Neutrophil (primary cell): ENCODE data around the gene ABO.
"Not testable (repeated sequence)": the region's sequence is repeated elsewhere in the genome, so short reads cannot be mapped to it uniquely, and the experiment has no call there.

Source experiments
- H3K27ac ChIP-seq: fragments of 200-600 bp; sonication (generic); 2 replicates; pipeline ENCODE4 v1.5.1; 2016; ENCODE audit warnings: mild to moderate bottlenecking, moderate library complexity
- H3K27me3 ChIP-seq: fragments of 200-600 bp; sonication (generic); 2 replicates; pipeline ENCODE4 v1.6.0; 2016; ENCODE audit warnings: mild to moderate bottlenecking
- H3K36me3 ChIP-seq: fragments of 200-600 bp; sonication (generic); 2 replicates; pipeline ENCODE4 v1.5.1; 2017
- H3K4me1 ChIP-seq, 2 experiments: fragments of 200-600 bp in 1 of 2; sonication (generic) in 1 of 2; 1 replicate in 1 of 2; 2 replicates in 1 of 2; pipeline versions ENCODE4 v1.5.1 to v1.6.1; 2013 to 2016; ENCODE audit warnings: low read depth in 1 of 2, low read length in 1 of 2, mild to moderate bottlenecking in 1 of 2, moderate library complexity in 1 of 2; ENCODE audit not compliant: control insufficient read depth in 1 of 2, insufficient read depth in 1 of 2
- H3K4me3 ChIP-seq, 2 experiments: fragments of 200-600 bp in 1 of 2; sonication (generic) in 1 of 2; 1 replicate in 1 of 2; 2 replicates in 1 of 2; pipeline ENCODE4 v1.5.1; 2013 to 2016; ENCODE audit warnings: low read depth in 1 of 2, low read length in 1 of 2, mild to moderate bottlenecking in 1 of 2, moderate library complexity in 1 of 2
- H3K9me3 ChIP-seq: fragments of 200-600 bp; sonication (generic); 2 replicates; pipeline ENCODE4 v1.5.1; 2016
- TF ChIP-seq, protein P1 (sequence below): fragments of 200-600 bp; sonication (generic); IDR thresholded peaks from 2 replicates; pipeline ENCODE4 v1.5.1; 2016; ENCODE audit warnings: antibody characterized with exemption

Gene ABO

GRCh38 chr9:133294257-133294656 lies 19.3 kb upstream of the ABO start:
- no peaks in the 10 kb centered on the region for H3K36me3 ChIP-seq
- peaks cover 19% of the 10 kb centered on the region for H3K27me3 ChIP-seq
- no peak overlapping the region for H3K4me3 ChIP-seq
- no peaks in the 10 kb centered on the region for H3K4me1 ChIP-seq
- TF ChIP-seq, protein P1, sequence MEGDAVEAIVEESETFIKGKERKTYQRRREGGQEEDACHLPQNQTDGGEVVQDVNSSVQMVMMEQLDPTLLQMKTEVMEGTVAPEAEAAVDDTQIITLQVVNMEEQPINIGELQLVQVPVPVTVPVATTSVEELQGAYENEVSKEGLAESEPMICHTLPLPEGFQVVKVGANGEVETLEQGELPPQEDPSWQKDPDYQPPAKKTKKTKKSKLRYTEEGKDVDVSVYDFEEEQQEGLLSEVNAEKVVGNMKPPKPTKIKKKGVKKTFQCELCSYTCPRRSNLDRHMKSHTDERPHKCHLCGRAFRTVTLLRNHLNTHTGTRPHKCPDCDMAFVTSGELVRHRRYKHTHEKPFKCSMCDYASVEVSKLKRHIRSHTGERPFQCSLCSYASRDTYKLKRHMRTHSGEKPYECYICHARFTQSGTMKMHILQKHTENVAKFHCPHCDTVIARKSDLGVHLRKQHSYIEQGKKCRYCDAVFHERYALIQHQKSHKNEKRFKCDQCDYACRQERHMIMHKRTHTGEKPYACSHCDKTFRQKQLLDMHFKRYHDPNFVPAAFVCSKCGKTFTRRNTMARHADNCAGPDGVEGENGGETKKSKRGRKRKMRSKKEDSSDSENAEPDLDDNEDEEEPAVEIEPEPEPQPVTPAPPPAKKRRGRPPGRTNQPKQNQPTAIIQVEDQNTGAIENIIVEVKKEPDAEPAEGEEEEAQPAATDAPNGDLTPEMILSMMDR, result no peak
- H3K27ac ChIP-seq, result no peak overlapping the region
- H3K9me3 ChIP-seq, result no peaks in the 10 kb centered on the region

GRCh38 chr9:133290751-133291302 lies 15.8 kb upstream of the ABO start:
- TF ChIP-seq, protein P1, result no peak
- no peaks in the 10 kb centered on the region for H3K9me3 ChIP-seq

DNA sequence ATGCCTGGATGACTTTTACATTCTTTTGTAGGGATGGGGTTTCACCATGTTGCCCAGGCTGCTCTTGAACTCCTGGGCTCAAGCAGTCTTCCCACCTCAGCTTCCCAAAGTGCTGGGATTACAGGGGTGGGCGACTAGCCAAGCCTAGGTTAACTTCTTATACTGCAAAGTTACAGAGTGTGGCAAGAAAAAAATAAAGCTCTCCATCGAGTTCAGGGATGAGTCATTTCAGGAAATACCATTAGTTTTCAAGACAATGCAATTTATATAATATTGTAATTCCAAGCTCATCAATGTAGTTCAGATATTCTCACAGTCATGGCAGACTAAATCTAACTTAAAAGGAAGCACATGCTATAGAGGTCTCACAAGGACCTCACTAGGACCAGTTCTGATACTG lies 11.5 kb upstream of the ABO start:
- no peak overlapping the region for H3K27ac ChIP-seq
- TF ChIP-seq, protein P1, result no peak
- H3K36me3 ChIP-seq, result no peaks in the 10 kb centered on the region
- H3K4me3 ChIP-seq, result no peak overlapping the region
- no peaks in the 10 kb centered on the region for H3K27me3 ChIP-seq
- no peaks in the 10 kb centered on the region for H3K4me1 ChIP-seq
- no peaks in the 10 kb centered on the region for H3K9me3 ChIP-seq

More at GRCh38 chr9:133290751-133291302, 15.8 kb upstream of the ABO start:
- Histone ChIP-seq H3K27ac (no peak overlapping the region), H3K27me3 (peaks cover 11% of the 10 kb centered on the region), H3K4me3 (no peak overlapping the region), H3K4me1 (no peaks in the 10 kb centered on the region), H3K36me3 (no peaks in the 10 kb centered on the region)

DNA sequence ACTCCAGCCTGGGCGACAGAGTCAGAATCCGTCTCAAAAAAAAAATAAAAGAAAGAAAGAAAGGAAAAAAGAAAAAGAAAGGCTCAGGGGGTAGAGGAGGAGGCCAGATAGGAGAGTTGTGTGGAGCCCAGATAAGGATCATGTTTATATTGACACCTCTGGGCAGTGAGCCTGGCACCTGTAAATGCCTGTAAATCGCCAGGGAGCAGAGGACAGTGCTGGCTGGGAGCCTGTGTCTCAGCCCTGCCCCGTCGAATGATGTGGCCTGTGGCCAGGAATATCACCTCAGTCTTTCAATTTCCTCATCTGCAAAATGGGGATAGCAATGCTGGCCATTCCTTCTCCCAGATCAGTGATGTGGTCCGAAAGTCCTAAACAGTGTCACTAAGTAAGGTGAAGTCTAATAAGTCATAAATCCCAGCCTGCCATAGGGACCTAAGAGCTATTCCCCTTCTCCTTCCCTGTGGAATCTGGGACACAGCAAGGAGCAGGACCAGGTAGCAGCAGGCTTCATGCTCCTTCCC lies 10.3 kb upstream of the ABO start:
- no peaks in the 10 kb centered on the region for H3K4me1 ChIP-seq
- no peaks in the 10 kb centered on the region for H3K27me3 ChIP-seq
- no peaks in the 10 kb centered on the region for H3K36me3 ChIP-seq
- H3K9me3 ChIP-seq, result no peaks in the 10 kb centered on the region
- no peak overlapping the region for H3K27ac ChIP-seq
- TF ChIP-seq, protein P1, result no peak
- H3K4me3 ChIP-seq, result no peak overlapping the region

- H3K9me3 ChIP-seq, result no peaks in the 10 kb centered on the region
These were observed 9.4 kb upstream of the ABO start for GRCh38 chr9:133284362-133284761.

GRCh38 chr9:133283255-133284032 lies 8.4 kb upstream of the ABO start:
- not testable (repeated sequence) for H3K4me1 ChIP-seq, H3K36me3 ChIP-seq, H3K4me3 ChIP-seq, H3K27me3 ChIP-seq, H3K27ac ChIP-seq, H3K9me3 ChIP-seq

More at GRCh38 chr9:133284362-133284761, 9.4 kb upstream of the ABO start:
- no peak overlapping the region for H3K4me3 ChIP-seq
- H3K4me1 ChIP-seq, result no peaks in the 10 kb centered on the region
- TF ChIP-seq, protein P1, result no peak
- no peaks in the 10 kb centered on the region for H3K27me3 ChIP-seq
- no peak overlapping the region for H3K27ac ChIP-seq
- no peaks in the 10 kb centered on the region for H3K36me3 ChIP-seq
